ENCODE measurements around the gene PIP5K1B. TPM values are rescaled to one million over a fixed set of nuclear protein-coding genes. Genes with fewer than 3 reads are reported as not detected.
A peak's percentile ranks its signal among the peaks of the same experiment; 100 is the strongest.

Gene PIP5K1B
- total RNA-seq, 1 experiment from 2014 or later = 5.2 TPM

DNA sequence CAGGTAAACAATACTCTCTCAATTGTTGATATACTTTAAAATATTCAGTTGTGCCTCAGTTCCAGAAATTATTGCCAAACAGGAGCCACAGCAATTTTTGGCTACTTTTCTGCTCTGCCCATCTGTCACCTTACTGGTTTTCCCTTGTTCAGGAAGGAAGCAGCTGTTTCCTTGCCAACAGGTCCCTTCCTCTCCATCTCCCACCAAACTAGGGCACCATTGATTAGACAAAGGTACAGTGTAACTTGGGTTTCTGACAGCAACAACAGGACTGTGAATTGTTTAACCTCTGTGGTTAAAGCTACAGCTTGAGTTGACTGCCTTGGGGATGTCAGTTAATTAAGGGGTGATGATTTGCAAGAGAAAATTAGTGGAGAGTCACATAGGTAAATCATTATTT is 76.9 kb downstream of the PIP5K1B start:
- ChIA-PET POLR2A (no interaction called here), CTCF (interaction anchor here (1.2 kb wide), 1 partner anchor 63 kb away, joined by 5 read pairs; no protein-coding TSS in a partner anchor)
- Mint-ChIP-seq H3K27me3 (ENCODE audit: low read depth) (no peaks in the 10 kb centered on the region), H3K4me1 (peaks cover 7% of the 10 kb centered on the region), H3K4me3 (peak overlapping the region; percentile 17), H3K36me3 (no peaks in the 10 kb centered on the region), H3K27ac (no peak overlapping the region), H3K9me3 (no peaks in the 10 kb centered on the region)
- DNase-seq (ENCODE audit: low spot score) (no peak), ATAC-seq (no peak)
- no peak for TF ChIP-seq CBFB (CRISPR knock-in tag; IDR thresholded peaks at IDR 0.05; ENCODE audit: low read depth)
- no peak for TF ChIP-seq TP53 (CRISPR knock-in tag; IDR thresholded peaks at IDR 0.05)
- TF ChIP-seq MYBL2 (CRISPR knock-in tag; IDR thresholded peaks at IDR 0.05) = no peak
- no peak for TF ChIP-seq TEAD1 (CRISPR knock-in tag; IDR thresholded peaks at IDR 0.05)
- TF ChIP-seq, protein P1, sequence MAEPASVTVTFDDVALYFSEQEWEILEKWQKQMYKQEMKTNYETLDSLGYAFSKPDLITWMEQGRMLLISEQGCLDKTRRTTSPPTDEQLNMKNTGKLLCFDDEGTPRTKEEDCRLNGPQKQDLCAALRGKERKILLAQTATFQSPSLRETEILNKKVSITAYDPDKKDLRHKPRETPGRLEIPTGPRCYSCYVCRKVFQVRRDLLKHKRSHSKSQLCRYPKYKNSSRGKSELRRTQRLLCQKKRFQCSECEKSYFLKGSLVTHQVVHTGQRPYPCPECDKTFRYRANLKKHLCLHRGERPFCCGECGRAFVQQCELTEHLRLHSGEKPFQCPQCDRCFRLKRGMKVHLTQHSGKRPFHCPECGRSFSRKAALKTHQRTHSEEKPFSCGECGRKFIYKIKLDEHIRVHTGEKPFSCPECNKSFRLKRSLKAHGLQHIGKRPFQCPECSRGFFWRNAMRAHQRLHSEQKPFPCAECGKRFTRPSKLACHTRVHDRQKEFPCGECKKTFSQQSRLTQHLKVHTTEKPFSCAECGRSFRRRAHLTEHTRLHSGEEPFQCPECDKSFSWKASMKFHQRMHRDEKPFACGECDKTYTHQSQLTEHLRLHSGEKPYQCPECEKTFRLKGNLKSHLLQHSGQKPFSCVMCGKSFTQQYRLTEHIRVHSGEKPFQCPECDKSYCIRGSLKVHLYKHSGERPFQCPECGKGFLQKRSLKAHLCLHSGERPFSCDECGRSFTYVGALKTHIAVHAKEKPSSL (CRISPR knock-in tag; conservative IDR thresholded peaks at IDR 0.05) = no peak

DNA sequence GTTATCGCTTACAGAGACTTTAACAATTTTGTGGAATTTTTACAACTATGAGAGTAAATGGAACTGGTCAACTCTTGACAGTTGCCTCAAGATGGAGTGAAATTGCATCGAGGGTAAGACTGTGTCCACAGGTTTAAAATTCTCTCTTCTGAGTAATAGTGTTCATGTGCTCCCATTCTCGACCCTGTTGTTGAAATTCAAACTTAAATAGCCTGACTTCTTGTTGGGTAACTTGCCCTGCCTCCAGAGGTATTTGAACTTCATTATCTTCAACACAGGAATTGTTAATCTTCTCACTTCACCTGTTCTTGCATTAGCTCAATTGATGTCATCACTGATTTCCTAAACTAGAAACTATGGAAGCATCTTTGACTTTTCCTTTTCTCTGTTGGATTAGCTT is 77.5 kb downstream of the PIP5K1B start:
- Mint-ChIP-seq H3K27me3 (ENCODE audit: low read depth) (no peaks in the 10 kb centered on the region), H3K4me3 (no peak overlapping the region)
- CTCF ChIA-PET = interaction anchor here (1.2 kb wide), 1 partner anchor 63 kb away, joined by 5 read pairs; no protein-coding TSS in a partner anchor
- TF ChIP-seq, protein P2, sequence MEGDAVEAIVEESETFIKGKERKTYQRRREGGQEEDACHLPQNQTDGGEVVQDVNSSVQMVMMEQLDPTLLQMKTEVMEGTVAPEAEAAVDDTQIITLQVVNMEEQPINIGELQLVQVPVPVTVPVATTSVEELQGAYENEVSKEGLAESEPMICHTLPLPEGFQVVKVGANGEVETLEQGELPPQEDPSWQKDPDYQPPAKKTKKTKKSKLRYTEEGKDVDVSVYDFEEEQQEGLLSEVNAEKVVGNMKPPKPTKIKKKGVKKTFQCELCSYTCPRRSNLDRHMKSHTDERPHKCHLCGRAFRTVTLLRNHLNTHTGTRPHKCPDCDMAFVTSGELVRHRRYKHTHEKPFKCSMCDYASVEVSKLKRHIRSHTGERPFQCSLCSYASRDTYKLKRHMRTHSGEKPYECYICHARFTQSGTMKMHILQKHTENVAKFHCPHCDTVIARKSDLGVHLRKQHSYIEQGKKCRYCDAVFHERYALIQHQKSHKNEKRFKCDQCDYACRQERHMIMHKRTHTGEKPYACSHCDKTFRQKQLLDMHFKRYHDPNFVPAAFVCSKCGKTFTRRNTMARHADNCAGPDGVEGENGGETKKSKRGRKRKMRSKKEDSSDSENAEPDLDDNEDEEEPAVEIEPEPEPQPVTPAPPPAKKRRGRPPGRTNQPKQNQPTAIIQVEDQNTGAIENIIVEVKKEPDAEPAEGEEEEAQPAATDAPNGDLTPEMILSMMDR (IDR thresholded peaks at IDR 0.05) = no peak
- TF ChIP-seq, protein P3, sequence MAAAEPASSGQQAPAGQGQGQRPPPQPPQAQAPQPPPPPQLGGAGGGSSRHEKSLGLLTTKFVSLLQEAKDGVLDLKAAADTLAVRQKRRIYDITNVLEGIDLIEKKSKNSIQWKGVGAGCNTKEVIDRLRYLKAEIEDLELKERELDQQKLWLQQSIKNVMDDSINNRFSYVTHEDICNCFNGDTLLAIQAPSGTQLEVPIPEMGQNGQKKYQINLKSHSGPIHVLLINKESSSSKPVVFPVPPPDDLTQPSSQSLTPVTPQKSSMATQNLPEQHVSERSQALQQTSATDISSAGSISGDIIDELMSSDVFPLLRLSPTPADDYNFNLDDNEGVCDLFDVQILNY (CRISPR knock-in tag; IDR thresholded peaks at IDR 0.05) = no peak
- TF ChIP-seq CBFB (CRISPR knock-in tag; IDR thresholded peaks at IDR 0.05; ENCODE audit: low read depth) (no peak), ZNF396 (CRISPR knock-in tag; IDR thresholded peaks at IDR 0.05; ENCODE audit: borderline replicate concordance) (no peak), RORB (CRISPR knock-in tag; IDR thresholded peaks at IDR 0.05) (no peak), TP53 (CRISPR knock-in tag; IDR thresholded peaks at IDR 0.05) (no peak), ELF4 (CRISPR knock-in tag; IDR thresholded peaks at IDR 0.05; ENCODE audit: low read depth) (no peak), ZNF219 (CRISPR knock-in tag; IDR thresholded peaks at IDR 0.05; ENCODE audit: borderline replicate concordance) (no peak)
- TF ChIP-seq, protein P4, sequence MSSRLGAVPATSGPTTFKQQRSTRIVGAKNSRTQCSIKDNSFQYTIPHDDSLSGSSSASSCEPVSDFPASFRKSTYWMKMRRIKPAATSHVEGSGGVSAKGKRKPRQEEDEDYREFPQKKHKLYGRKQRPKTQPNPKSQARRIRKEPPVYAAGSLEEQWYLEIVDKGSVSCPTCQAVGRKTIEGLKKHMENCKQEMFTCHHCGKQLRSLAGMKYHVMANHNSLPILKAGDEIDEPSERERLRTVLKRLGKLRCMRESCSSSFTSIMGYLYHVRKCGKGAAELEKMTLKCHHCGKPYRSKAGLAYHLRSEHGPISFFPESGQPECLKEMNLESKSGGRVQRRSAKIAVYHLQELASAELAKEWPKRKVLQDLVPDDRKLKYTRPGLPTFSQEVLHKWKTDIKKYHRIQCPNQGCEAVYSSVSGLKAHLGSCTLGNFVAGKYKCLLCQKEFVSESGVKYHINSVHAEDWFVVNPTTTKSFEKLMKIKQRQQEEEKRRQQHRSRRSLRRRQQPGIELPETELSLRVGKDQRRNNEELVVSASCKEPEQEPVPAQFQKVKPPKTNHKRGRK (CRISPR knock-in tag; IDR thresholded peaks at IDR 0.05; ENCODE audit: borderline replicate concordance) = no peak
- TF ChIP-seq, protein P1 (CRISPR knock-in tag; conservative IDR thresholded peaks at IDR 0.05) = no peak
- TF ChIP-seq, protein P5, sequence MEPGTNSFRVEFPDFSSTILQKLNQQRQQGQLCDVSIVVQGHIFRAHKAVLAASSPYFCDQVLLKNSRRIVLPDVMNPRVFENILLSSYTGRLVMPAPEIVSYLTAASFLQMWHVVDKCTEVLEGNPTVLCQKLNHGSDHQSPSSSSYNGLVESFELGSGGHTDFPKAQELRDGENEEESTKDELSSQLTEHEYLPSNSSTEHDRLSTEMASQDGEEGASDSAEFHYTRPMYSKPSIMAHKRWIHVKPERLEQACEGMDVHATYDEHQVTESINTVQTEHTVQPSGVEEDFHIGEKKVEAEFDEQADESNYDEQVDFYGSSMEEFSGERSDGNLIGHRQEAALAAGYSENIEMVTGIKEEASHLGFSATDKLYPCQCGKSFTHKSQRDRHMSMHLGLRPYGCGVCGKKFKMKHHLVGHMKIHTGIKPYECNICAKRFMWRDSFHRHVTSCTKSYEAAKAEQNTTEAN (CRISPR knock-in tag; IDR thresholded peaks at IDR 0.05) = no peak
- TF ChIP-seq, protein P6, sequence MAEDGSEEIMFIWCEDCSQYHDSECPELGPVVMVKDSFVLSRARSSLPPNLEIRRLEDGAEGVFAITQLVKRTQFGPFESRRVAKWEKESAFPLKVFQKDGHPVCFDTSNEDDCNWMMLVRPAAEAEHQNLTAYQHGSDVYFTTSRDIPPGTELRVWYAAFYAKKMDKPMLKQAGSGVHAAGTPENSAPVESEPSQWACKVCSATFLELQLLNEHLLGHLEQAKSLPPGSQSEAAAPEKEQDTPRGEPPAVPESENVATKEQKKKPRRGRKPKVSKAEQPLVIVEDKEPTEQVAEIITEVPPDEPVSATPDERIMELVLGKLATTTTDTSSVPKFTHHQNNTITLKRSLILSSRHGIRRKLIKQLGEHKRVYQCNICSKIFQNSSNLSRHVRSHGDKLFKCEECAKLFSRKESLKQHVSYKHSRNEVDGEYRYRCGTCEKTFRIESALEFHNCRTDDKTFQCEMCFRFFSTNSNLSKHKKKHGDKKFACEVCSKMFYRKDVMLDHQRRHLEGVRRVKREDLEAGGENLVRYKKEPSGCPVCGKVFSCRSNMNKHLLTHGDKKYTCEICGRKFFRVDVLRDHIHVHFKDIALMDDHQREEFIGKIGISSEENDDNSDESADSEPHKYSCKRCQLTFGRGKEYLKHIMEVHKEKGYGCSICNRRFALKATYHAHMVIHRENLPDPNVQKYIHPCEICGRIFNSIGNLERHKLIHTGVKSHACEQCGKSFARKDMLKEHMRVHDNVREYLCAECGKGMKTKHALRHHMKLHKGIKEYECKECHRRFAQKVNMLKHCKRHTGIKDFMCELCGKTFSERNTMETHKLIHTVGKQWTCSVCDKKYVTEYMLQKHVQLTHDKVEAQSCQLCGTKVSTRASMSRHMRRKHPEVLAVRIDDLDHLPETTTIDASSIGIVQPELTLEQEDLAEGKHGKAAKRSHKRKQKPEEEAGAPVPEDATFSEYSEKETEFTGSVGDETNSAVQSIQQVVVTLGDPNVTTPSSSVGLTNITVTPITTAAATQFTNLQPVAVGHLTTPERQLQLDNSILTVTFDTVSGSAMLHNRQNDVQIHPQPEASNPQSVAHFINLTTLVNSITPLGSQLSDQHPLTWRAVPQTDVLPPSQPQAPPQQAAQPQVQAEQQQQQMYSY (CRISPR knock-in tag; IDR thresholded peaks at IDR 0.05) = no peak
- TF ChIP-seq, protein P7, sequence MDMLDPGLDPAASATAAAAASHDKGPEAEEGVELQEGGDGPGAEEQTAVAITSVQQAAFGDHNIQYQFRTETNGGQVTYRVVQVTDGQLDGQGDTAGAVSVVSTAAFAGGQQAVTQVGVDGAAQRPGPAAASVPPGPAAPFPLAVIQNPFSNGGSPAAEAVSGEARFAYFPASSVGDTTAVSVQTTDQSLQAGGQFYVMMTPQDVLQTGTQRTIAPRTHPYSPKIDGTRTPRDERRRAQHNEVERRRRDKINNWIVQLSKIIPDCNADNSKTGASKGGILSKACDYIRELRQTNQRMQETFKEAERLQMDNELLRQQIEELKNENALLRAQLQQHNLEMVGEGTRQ (CRISPR knock-in tag; IDR thresholded peaks at IDR 0.05) = no peak

More for the DNA sequence above, 77.5 kb downstream of the PIP5K1B start:
- Mint-ChIP-seq H3K9me3 (no peaks in the 10 kb centered on the region), H3K36me3 (no peaks in the 10 kb centered on the region), H3K4me1 (peaks cover 7% of the 10 kb centered on the region), H3K27ac (no peak overlapping the region)
- POLR2A ChIA-PET = no interaction called here
- ATAC-seq = no peak
- no peak for DNase-seq (ENCODE audit: low spot score)

Measured in WTC11 (cell line).